KMS-11 (cell line): ENCODE data around the gene CDC37.
"Not testable (repeated sequence)": the region's sequence is repeated elsewhere in the genome, so short reads cannot be mapped to it uniquely, and the experiment has no call there.

ENCODE experiments used
- H2AFZ ChIP-seq: fragments of 200-600 bp; sonication (generic); 2 replicates; pipeline ENCODE4 v1.6.1; 2016; ENCODE audit warnings: antibody characterized with exemption, mixed run types, low read depth
- H3K27ac ChIP-seq: fragments of 200-600 bp; sonication (generic); 2 replicates; pipeline ENCODE4 v1.6.1; 2016; ENCODE audit warnings: mild to moderate bottlenecking, mixed run types
- H3K27me3 ChIP-seq: fragments of 200-600 bp; sonication (generic); 2 replicates; pipeline ENCODE4 v1.6.1; 2017; ENCODE audit warnings: mild to moderate bottlenecking, low read depth, mixed run types, moderate library complexity; ENCODE audit not compliant: insufficient read depth
- H3K36me3 ChIP-seq: fragments of 200-600 bp; sonication (generic); 2 replicates; pipeline ENCODE4 v1.6.1; 2017; ENCODE audit warnings: mild to moderate bottlenecking, mixed run types; ENCODE audit not compliant: insufficient read depth
- H3K4me1 ChIP-seq: fragments of 200-600 bp; sonication (generic); 2 replicates; pipeline ENCODE4 v1.6.1; 2016; ENCODE audit warnings: mild to moderate bottlenecking, low read depth, mixed run types; ENCODE audit not compliant: poor library complexity, severe bottlenecking
- H3K4me2 ChIP-seq: fragments of 200-600 bp; sonication (generic); 2 replicates; pipeline ENCODE4 v1.7.0; 2016; ENCODE audit warnings: mild to moderate bottlenecking, mixed run types
- H3K4me3 ChIP-seq: fragments of 200-600 bp; sonication (generic); IDR thresholded peaks from 2 replicates; pipeline ENCODE4 v1.6.1; 2017; ENCODE audit warnings: low read depth, low read length, mixed read lengths; ENCODE audit not compliant: insufficient read depth
- H3K79me2 ChIP-seq: fragments of 200-600 bp; sonication (generic); 2 replicates; pipeline ENCODE4 v1.6.1; 2016; ENCODE audit warnings: low read depth, mixed run types; ENCODE audit not compliant: insufficient read depth
- H3K9ac ChIP-seq: fragments of 200-600 bp; sonication (generic); 2 replicates; pipeline ENCODE4 v1.6.1; 2016; ENCODE audit warnings: mild to moderate bottlenecking, mixed run types
- H4K20me1 ChIP-seq: fragments of 200-600 bp; sonication (generic); 2 replicates; pipeline ENCODE4 v1.6.1; 2016; ENCODE audit warnings: mild to moderate bottlenecking, mixed run types; ENCODE audit not compliant: insufficient read depth
- CTCF ChIP-seq: fragments of 200-600 bp; sonication (generic); conservative IDR thresholded peaks from 2 replicates; pipeline ENCODE4 v1.6.1; 2017; ENCODE audit warnings: low read depth, mild to moderate bottlenecking, antibody characterized with exemption, low read length, moderate library complexity, mixed read lengths

Gene CDC37

DNA sequence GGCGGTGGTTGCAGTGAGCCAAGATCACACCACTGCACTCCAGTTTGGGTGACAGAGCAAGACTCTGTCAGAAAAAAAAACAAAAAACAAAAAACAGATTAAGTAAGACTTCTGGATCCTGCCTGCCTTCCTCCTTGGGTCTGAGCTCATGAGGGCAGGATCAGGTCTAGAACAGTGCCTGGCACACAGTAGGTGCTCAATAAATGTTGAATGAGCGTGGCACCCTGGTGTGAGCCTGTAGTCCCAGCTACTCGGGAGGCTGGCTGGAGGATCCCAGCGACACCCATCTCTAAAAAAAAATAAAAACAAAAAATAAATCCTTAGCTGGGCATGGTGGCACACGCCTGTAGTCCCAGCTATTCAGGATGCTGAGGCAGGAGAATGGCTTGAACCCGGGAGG is 2.8 kb upstream of the CDC37 start:
- H3K27me3 ChIP-seq, result no peaks in the 10 kb centered on the region
- no peak overlapping the region for H2AFZ ChIP-seq
- H3K4me2 ChIP-seq, result no peak overlapping the region
- H3K36me3 ChIP-seq, result no peaks in the 10 kb centered on the region
- no peak overlapping the region for H3K4me3 ChIP-seq
- no peak for TF ChIP-seq CTCF
- peaks cover 48% of the 10 kb centered on the region for H3K4me1 ChIP-seq
- no peaks in the 10 kb centered on the region for H4K20me1 ChIP-seq
- no peak overlapping the region for H3K9ac ChIP-seq
- H3K27ac ChIP-seq, result no peak overlapping the region
- peaks cover 26% of the 10 kb centered on the region for H3K79me2 ChIP-seq

DNA sequence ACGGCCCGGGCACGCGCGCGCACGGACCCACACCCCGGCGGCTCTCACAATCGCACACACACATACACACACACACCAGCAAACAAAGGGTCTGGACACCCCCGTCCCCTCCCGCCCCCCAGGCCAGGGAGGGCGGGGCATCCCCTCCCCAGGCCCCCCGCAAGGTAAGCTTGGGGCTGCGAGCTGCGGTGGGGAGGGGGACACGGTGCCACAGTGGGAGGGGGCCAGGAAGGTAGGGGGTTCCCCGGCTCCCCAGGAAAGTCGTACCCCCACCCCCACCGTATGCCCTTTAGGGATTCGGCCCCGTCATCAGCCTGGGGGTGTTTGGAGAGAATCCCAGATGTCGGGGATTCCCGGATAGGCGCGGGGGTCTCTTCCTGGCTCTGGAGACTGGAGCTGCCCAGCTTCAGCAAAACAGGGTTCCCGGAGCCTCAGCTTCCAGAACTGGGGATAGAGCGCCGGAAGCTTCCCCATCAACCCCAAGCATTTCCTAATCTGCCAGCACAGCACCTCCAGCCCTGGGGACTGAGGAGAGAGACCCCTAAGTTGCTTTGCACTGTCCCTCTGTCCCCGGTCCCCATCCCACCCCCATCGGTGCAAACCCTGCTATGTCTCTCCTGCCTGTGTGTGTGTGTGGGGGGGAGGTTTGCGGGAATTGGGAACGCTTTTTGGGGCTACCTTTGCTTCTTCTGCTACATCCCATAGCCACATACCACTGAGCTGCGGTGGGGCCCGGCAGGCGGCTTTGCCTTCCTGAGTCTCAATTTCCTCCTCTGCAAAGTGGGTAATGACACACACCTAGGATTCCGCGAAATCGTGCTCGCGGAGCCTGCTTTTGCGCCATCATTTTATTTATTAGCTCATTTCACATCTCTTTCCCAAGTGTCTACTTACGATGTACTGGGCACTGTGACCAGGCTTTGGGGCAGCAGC is 1.8 kb upstream of the CDC37 start:
- Histone ChIP-seq H3K36me3 (no peaks in the 10 kb centered on the region), H3K4me2 (peak overlapping the region; percentile 95), H3K27ac (no peak overlapping the region), H2AFZ (peak overlapping the region; percentile 82), H3K79me2 (peaks cover 31% of the 10 kb centered on the region), H3K4me1 (peaks cover 48% of the 10 kb centered on the region), H3K27me3 (no peaks in the 10 kb centered on the region), H3K9ac (peak overlapping the region; percentile 69; the same call in 1 of the 2 replicates), H3K4me3 (no peak overlapping the region), H4K20me1 (no peaks in the 10 kb centered on the region)
- no peak for TF ChIP-seq CTCF

GRCh38 chr19:10402441-10403038 is 802 bp downstream of the CDC37 start:
- Histone ChIP-seq H3K79me2 (peaks cover 56% of the 10 kb centered on the region), H3K27me3 (no peaks in the 10 kb centered on the region), H4K20me1 (no peaks in the 10 kb centered on the region), H3K4me3 (no peak overlapping the region), H3K27ac (peak overlapping the region; percentile 55; the same call in 1 of the 2 replicates), H2AFZ (peak overlapping the region; percentile 82; the same call in 1 of the 2 replicates), H3K4me2 (peak overlapping the region; percentile 91), H3K9ac (peak overlapping the region; percentile 69; the same call in 1 of the 2 replicates), H3K4me1 (peaks cover 34% of the 10 kb centered on the region), H3K36me3 (no peaks in the 10 kb centered on the region)
- TF ChIP-seq CTCF, result no peak

DNA sequence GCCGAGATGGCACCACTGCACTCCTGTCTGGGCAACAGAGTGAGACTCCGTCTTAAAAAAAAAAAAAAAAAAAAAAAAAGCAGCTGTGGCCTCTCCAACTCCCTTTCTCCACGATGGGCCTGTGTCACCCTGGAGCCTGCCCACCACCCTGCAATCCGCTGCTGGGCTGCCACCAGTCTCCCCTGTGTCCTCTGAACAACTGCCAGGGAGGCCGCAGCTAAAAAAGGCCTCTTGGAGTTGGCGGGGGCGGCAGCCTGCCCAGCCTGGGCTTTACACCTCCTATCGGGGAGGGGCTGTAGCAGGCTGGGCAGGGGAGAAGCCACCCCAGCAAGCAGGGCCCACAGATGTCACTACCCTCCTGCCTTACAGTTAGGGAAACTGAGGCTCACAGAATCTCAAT is 3.5 kb downstream of the CDC37 start:
- peaks cover 29% of the 10 kb centered on the region for H3K4me1 ChIP-seq
- no peak overlapping the region for H3K4me2 ChIP-seq
- no peak overlapping the region for H2AFZ ChIP-seq
- H3K27me3 ChIP-seq, result no peaks in the 10 kb centered on the region
- no peak overlapping the region for H3K9ac ChIP-seq
- H3K4me3 ChIP-seq, result no peak overlapping the region
- no peak for TF ChIP-seq CTCF
- no peak overlapping the region for H3K27ac ChIP-seq
- H3K79me2 ChIP-seq, result peaks cover 56% of the 10 kb centered on the region
- no peaks in the 10 kb centered on the region for H4K20me1 ChIP-seq
- H3K36me3 ChIP-seq, result no peaks in the 10 kb centered on the region; the same call in 1 of the 2 replicates

DNA sequence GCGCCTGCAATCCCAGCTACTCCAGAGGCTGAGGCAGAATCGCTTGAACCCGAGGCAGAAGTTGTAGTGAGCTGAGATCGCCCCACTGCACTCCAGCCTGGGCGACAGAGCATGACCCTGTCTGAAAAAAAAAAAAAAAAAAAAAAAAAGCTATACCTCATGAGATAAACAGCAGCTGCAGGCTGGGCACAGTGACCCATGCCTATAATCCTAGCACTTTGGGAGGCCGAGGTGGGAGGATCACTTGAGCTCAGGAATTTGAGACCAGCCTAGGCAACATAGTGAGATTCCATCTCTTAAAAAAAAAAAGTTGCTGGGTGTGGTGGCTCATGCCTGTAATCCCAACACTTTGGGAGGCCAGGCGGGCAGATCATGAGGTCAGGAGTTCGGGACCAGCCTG is 4.0 kb downstream of the CDC37 start:
- H3K4me3 ChIP-seq, H3K27me3 ChIP-seq, H3K27ac ChIP-seq, H3K36me3 ChIP-seq, H4K20me1 ChIP-seq, H3K9ac ChIP-seq, H2AFZ ChIP-seq, H3K4me2 ChIP-seq: not testable (repeated sequence)
- Histone ChIP-seq H3K4me1 (peaks cover 23% of the 10 kb centered on the region), H3K79me2 (peaks cover 56% of the 10 kb centered on the region)
